Panc1 (cell line): ENCODE results near the gene NDRG2. TPM values are rescaled to one million over a fixed set of nuclear protein-coding genes. Genes with fewer than 3 reads are reported as not detected.
"Not testable (repeated sequence)": the region's sequence is repeated elsewhere in the genome, so short reads cannot be mapped to it uniquely, and the experiment has no call there.

Source experiments
- ATAC-seq: fragments of 200-7000 bp; cut with Tn5 transposase; 2 replicates; pipeline ENCODE4 v1.9.1; 2020; ENCODE audit warnings: mild to moderate bottlenecking, moderate library complexity
- BruUV-seq: library from RNA; stranded (reverse); fragments of 400-500 nt; replicated peaks from 2 replicates; lab custom pipeline; 2021; lab: Mats Ljungman, UMichigan
- CTCF ChIA-PET: fragments of 300-600 bp; sonication (Branson Sonifier 250); formaldehyde crosslinking; loops from one replicate; lab custom pipeline; 2022; ENCODE audit warnings: antibody characterized with exemption; lab: Charles Lee
- POLR2A ChIA-PET: fragments of 300-600 bp; sonication (Branson Sonifier 250); formaldehyde crosslinking; loops from one replicate; lab custom pipeline; 2022; ENCODE audit warnings: antibody characterized with exemption; lab: Charles Lee
- DNase-seq: peaks from one replicate; pipeline ENCODE4 v3.0.0-alpha.2; 2010; ENCODE audit warnings: low read depth, low spot score
- H3K27ac ChIP-seq: 2 replicates; pipeline ENCODE4 v1.5.1; 2011; ENCODE audit warnings: mild to moderate bottlenecking, low read length, inconsistent platforms
- H3K27me3 ChIP-seq: fragments of 200-500 bp; sonication (Bioruptor generic); 2 replicates; pipeline ENCODE4 v1.6.0; 2014; ENCODE audit warnings: low read length, inconsistent platforms; ENCODE audit not compliant: control insufficient read depth, insufficient read depth
- H3K36me3 ChIP-seq: fragments of 200-500 bp; sonication (Bioruptor generic); 2 replicates; pipeline ENCODE4 v1.5.1; 2014; ENCODE audit warnings: inconsistent platforms, mild to moderate bottlenecking, low read length, moderate library complexity; ENCODE audit not compliant: control insufficient read depth, insufficient read depth
- H3K4me1 ChIP-seq: 2 replicates; pipeline ENCODE4 v1.5.1; 2011; ENCODE audit warnings: inconsistent platforms, mild to moderate bottlenecking, low read length, moderate library complexity; ENCODE audit not compliant: control insufficient read depth, insufficient read depth
- H3K4me3 ChIP-seq, 2 experiments: 2 replicates each; pipeline ENCODE4 v1.5.1; 2011 to 2012; ENCODE audit warnings: low read depth in 2 of 2, low read length in 2 of 2, mild to moderate bottlenecking in 2 of 2, inconsistent platforms in 1 of 2, moderate library complexity in 1 of 2
- H3K9me3 ChIP-seq: fragments of 200-500 bp; sonication (Bioruptor generic); 2 replicates; pipeline ENCODE4 v1.5.1; 2014; ENCODE audit warnings: low read depth, mild to moderate bottlenecking, inconsistent platforms, low read length, moderate library complexity; ENCODE audit not compliant: control insufficient read depth, insufficient read depth
- CTCF ChIP-seq: fragments of 450-650 bp; IDR thresholded peaks from 2 replicates; pipeline ENCODE4 v1.5.1; 2017; ENCODE audit warnings: mild to moderate bottlenecking
- POLR2AphosphoS5 ChIP-seq: IDR thresholded peaks from 2 replicates; pipeline ENCODE4 v1.6.1; 2012; ENCODE audit warnings: mild to moderate bottlenecking, low read depth, low read length, moderate library complexity
- REST ChIP-seq, 2 experiments: IDR thresholded peaks; 2 replicates each; pipeline ENCODE4 v1.6.1; 2011 to 2012; ENCODE audit warnings: low read depth in 2 of 2, control low read depth in 1 of 2, low read length in 1 of 2, mild to moderate bottlenecking in 1 of 2, moderate library complexity in 1 of 2; ENCODE audit not compliant: insufficient read depth in 1 of 2
- SIN3A ChIP-seq: IDR thresholded peaks from 2 replicates; pipeline ENCODE4 v1.6.1; 2012; ENCODE audit warnings: low read depth, mild to moderate bottlenecking, low read length, moderate library complexity, borderline replicate concordance; ENCODE audit not compliant: insufficient read depth
- TCF7L2 ChIP-seq: IDR thresholded peaks from 2 replicates; pipeline ENCODE4 v1.6.1; 2011; ENCODE audit warnings: mild to moderate bottlenecking, low read depth, low read length, inconsistent platforms
- in situ Hi-C: cut with HindIII; loops from 2 replicates; pipeline ENCODE4 v1.10.0; 2016; ENCODE audit warnings: low sequenced_read_pairs, low pct_unique_long_range_greater_than_20kb
- intact Hi-C: fragments of 100-400 bp; cut with micrococcal nuclease; formaldehyde crosslinking; loops from one replicate; pipeline ENCODE4 v1.10.0; 2022; ENCODE audit not compliant: unreplicated experiment
- total RNA-seq: library from RNA; stranded (reverse); gene quantifications from one replicate; pipeline ENCODE4 v1.2.1, GENCODE V29; 2021; ENCODE audit not compliant: unreplicated experiment

Gene NDRG2
- total RNA-seq, 1 experiment from 2014 or later: 1.6 TPM

GRCh38 chr14:21041676-21042433 lies 17.0 kb upstream of the NDRG2 start, which contains the start of gene RNASE7:
TSS of gene RNASE7 (plus strand) at chr14:21042362. CDS start at chr14:21042993, 631 bp downstream.
- no TSS peak for BruUV-seq
- no peak within 1 kb of the TSS for H3K27ac ChIP-seq
- no peaks in the 10 kb centered on the region for H3K4me1 ChIP-seq
- POLR2A ChIA-PET: no interaction called here
- CTCF ChIA-PET: no interaction called here
- H3K27me3 ChIP-seq: peaks cover 2% of the 10 kb centered on the region
- ATAC-seq: no peak
- H3K4me3 ChIP-seq: no peak within 1 kb of the TSS
- intact Hi-C loops (loop anchor here (2.0 kb wide), 1 partner anchor 27 kb away; no protein-coding TSS in a partner anchor), in situ Hi-C loops (no loop called here)
- no peak for DNase-seq
- no peaks in the 10 kb centered on the region for H3K9me3 ChIP-seq
- H3K36me3 ChIP-seq: no peaks in the 10 kb centered on the region
- TF ChIP-seq CTCF (no peak), REST (IDR thresholded peaks at IDR 0.05; ENCODE audit: insufficient read depth in 1 of 2, low read depth in 2 of 2, low read length in 1 of 2) (no peak), POLR2AphosphoS5 (no peak), TCF7L2 (no peak), SIN3A (no peak)

- ATAC-seq, H3K9me3 ChIP-seq, H3K36me3 ChIP-seq, H3K4me1 ChIP-seq, in situ Hi-C loops, BruUV-seq, H3K4me3 ChIP-seq, H3K27ac ChIP-seq, H3K27me3 ChIP-seq, POLR2A ChIA-PET, DNase-seq: not testable (repeated sequence)
- CTCF ChIA-PET: interaction anchor here (0.7 to 2.8 kb wide), 2 partner anchors 26 to 532 kb away, joined by 3 to 33 read pairs; no protein-coding TSS in a partner anchor
- intact Hi-C loops: loop anchor here (2.0 kb wide), 1 partner anchor 26 kb away; no protein-coding TSS in a partner anchor
Measured at GRCh38 chr14:21040941-21041340, 16.1 kb upstream of the NDRG2 start.
